Measurements from ENCODE around the gene JMJD8. TPM values are rescaled to one million over a fixed set of nuclear protein-coding genes. Genes with fewer than 3 reads are reported as not detected.
A peak's percentile ranks its signal among the peaks of the same experiment; 100 is the strongest.

The JMJD8 gene
- total and polyA plus RNA-seq, 9 of the 15 experiments (the other 6 are each of a cell fraction or from before 2014, with no cell fraction given): 1.2 to 50.6 (median 29.3) TPM

DNA sequence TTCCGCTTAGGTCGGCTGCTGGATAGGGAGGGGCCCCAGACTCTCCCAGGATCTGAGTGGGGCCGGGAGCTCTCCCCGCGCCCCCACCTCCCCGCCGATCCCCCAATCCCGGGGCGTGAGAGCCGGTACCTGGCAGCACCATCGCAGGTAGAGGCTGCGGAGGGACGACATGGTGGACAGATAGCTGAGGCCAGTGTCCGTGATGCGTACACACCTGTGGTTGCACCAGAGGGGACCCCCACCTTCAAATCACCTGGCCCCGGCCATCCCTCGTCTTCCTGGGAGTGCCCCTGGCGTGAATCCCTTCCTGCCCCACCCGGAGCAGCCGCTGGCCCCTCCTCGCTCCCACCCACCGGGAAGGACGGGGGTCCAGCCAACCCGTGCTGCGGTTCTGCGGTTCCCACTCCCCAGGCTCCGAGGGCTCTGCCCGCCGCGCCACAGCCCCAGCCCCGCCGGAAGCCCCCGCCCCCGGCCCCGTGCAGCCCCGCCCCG lies 10.8 kb upstream of the JMJD8 start:
- Histone ChIP-seq H4K20me1 (replicated peaks; ENCODE audit: control insufficient read depth, insufficient read depth, low read length) (peaks cover 1% of the 10 kb centered on the region; the same call in 1 of the 2 replicates), H3K9me1 (ENCODE audit: control insufficient read depth, insufficient read depth, low read length) (no peaks in the 10 kb centered on the region), H2AFZ (ENCODE audit: low read depth, low read length) (peak overlapping the region; percentile 77), H3K27me3 (ENCODE audit: control insufficient read depth in 2 of 2, insufficient read depth in 2 of 2, low read length in 2 of 2) (peaks cover 7 to 16% of the 10 kb centered on the region in 2 experiments; a peak in 4 of 5 replicates), H3K9ac (ENCODE audit: insufficient read depth in 1 of 2, low read depth in 2 of 2, low read length in 2 of 2) (peak overlapping the region; percentile 14 to 81; a peak in 3 of 4 replicates), H3K4me3 (peak overlapping the region; percentile 45), H3K36me3 (ENCODE audit: control insufficient read depth, insufficient read depth, low read length) (no peaks in the 10 kb centered on the region), H3K9me3 (replicated peaks; ENCODE audit: control insufficient read depth, insufficient read depth, low read depth, low read length) (no peaks in the 10 kb centered on the region), H3K4me2 (ENCODE audit: insufficient read depth, low read length) (peak overlapping the region; percentile 80), H3K79me2 (ENCODE audit: control insufficient read depth, insufficient read depth, low read length) (peaks cover 5% of the 10 kb centered on the region; the same call in 2 of the 3 replicates), H3K4me1 (replicated peaks in 1 of 2; ENCODE audit: control insufficient read depth in 2 of 2, insufficient read depth in 2 of 2, low read length in 2 of 2) (peaks cover 7 to 61% of the 10 kb centered on the region in 2 experiments), H3K27ac (ENCODE audit: extremely low read depth, low read depth, low read length) (no peak overlapping the region; the same call in 2 of the 3 replicates)
- DNase-seq (ENCODE audit: extremely low read depth in 1 of 4, low spot score in 3 of 4) (peak in 2 of 4 experiments; percentile 89 to 90), ATAC-seq (no peak), FAIRE-seq (no peak)
- WGBS (ENCODE audit: insufficient coverage, low coverage, missing lambda C conversion rate): 5% methylated on average over 13 of the region's 37 CpGs
- TF ChIP-seq GABPA (tag; conservative IDR thresholded peaks at IDR 0.05; ENCODE audit: low read depth): peak; percentile 68
- TF ChIP-seq, protein P1, sequence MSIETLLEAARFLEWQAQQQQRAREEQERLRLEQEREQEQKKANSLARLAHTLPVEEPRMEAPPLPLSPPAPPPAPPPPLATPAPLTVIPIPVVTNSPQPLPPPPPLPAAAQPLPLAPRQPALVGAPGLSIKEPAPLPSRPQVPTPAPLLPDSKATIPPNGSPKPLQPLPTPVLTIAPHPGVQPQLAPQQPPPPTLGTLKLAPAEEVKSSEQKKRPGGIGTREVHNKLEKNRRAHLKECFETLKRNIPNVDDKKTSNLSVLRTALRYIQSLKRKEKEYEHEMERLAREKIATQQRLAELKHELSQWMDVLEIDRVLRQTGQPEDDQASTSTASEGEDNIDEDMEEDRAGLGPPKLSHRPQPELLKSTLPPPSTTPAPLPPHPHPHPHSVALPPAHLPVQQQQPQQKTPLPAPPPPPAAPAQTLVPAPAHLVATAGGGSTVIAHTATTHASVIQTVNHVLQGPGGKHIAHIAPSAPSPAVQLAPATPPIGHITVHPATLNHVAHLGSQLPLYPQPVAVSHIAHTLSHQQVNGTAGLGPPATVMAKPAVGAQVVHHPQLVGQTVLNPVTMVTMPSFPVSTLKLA (conservative IDR thresholded peaks at IDR 0.05): no peak
- TF ChIP-seq MED1 (CRISPR knock-in tag; IDR thresholded peaks at IDR 0.05; ENCODE audit: borderline replicate concordance): no peak
- TF ChIP-seq, protein P2, sequence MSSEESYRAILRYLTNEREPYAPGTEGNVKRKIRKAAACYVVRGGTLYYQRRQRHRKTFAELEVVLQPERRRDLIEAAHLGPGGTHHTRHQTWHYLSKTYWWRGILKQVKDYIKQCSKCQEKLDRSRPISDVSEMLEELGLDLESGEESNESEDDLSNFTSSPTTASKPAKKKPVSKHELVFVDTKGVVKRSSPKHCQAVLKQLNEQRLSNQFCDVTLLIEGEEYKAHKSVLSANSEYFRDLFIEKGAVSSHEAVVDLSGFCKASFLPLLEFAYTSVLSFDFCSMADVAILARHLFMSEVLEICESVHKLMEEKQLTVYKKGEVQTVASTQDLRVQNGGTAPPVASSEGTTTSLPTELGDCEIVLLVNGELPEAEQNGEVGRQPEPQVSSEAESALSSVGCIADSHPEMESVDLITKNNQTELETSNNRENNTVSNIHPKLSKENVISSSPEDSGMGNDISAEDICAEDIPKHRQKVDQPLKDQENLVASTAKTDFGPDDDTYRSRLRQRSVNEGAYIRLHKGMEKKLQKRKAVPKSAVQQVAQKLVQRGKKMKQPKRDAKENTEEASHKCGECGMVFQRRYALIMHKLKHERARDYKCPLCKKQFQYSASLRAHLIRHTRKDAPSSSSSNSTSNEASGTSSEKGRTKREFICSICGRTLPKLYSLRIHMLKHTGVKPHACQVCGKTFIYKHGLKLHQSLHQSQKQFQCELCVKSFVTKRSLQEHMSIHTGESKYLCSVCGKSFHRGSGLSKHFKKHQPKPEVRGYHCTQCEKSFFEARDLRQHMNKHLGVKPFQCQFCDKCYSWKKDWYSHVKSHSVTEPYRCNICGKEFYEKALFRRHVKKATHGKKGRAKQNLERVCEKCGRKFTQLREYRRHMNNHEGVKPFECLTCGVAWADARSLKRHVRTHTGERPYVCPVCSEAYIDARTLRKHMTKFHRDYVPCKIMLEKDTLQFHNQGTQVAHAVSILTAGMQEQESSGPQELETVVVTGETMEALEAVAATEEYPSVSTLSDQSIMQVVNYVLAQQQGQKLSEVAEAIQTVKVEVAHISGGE (CRISPR knock-in tag; IDR thresholded peaks at IDR 0.05): 0 out of 6 replicates have a peak, but pooled peaks of 1 of the 3 experiments have one; percentile 33
- TF ChIP-seq PHF8 (IDR thresholded peaks at IDR 0.05; ENCODE audit: borderline replicate concordance, low read length): peak; percentile 30; the same call in 1 of the 2 replicates
- TF ChIP-seq KLF10 (CRISPR knock-in tag; IDR thresholded peaks at IDR 0.05): no peak
- TF ChIP-seq RBBP5 (IDR thresholded peaks at IDR 0.05; ENCODE audit: borderline replicate concordance, insufficient read depth, low read length, poor library complexity, severe bottlenecking): peak; percentile 13
- TF ChIP-seq, protein P3, sequence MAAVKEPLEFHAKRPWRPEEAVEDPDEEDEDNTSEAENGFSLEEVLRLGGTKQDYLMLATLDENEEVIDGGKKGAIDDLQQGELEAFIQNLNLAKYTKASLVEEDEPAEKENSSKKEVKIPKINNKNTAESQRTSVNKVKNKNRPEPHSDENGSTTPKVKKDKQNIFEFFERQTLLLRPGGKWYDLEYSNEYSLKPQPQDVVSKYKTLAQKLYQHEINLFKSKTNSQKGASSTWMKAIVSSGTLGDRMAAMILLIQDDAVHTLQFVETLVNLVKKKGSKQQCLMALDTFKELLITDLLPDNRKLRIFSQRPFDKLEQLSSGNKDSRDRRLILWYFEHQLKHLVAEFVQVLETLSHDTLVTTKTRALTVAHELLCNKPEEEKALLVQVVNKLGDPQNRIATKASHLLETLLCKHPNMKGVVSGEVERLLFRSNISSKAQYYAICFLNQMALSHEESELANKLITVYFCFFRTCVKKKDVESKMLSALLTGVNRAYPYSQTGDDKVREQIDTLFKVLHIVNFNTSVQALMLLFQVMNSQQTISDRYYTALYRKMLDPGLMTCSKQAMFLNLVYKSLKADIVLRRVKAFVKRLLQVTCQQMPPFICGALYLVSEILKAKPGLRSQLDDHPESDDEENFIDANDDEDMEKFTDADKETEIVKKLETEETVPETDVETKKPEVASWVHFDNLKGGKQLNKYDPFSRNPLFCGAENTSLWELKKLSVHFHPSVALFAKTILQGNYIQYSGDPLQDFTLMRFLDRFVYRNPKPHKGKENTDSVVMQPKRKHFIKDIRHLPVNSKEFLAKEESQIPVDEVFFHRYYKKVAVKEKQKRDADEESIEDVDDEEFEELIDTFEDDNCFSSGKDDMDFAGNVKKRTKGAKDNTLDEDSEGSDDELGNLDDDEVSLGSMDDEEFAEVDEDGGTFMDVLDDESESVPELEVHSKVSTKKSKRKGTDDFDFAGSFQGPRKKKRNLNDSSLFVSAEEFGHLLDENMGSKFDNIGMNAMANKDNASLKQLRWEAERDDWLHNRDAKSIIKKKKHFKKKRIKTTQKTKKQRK (IDR thresholded peaks at IDR 0.05; ENCODE audit: borderline replicate concordance, low read depth, low read length): no peak
- TF ChIP-seq SRSF1 (IDR thresholded peaks at IDR 0.05; ENCODE audit: low read depth, low read length): no peak
- TF ChIP-seq ZNF75A (CRISPR knock-in tag; IDR thresholded peaks at IDR 0.05): no peak
- peak; percentile 8 for TF ChIP-seq PCBP1 (IDR thresholded peaks at IDR 0.05; ENCODE audit: low read depth, low read length, poor library complexity, severe bottlenecking)
- ChIA-PET CTCF (ENCODE audit: low intra/inter-chr PET ratio) (interaction anchor here (1.0 kb wide), 1 partner anchor 90 kb away, joined by 4 read pairs; no protein-coding TSS in a partner anchor), POLR2A (interaction anchor here (0.6 to 1.6 kb wide), 8 partner anchors 8 to 296 kb away, joined by 3 to 9 read pairs (median 4); partner anchors contain the start of genes GNG13 and METRN)
- in situ Hi-C loops (cut with MboI): no loop called here
- intact Hi-C loops (cut with micrococcal nuclease): no loop called here
- no TSS peak for BruUV-seq (replicated peaks)

Measured in K562 (cell line).